ENCODE measurements around the gene NADK.

NADK gene

GRCh38 chr1:1785666-1786065 lies 7.4 kb upstream of the NADK start:
- TF ChIP-seq CTCF (IDR thresholded peaks at IDR 0.05) = no peak

GRCh38 chr1:1784933-1785332 lies 6.7 kb upstream of the NADK start:
- TF ChIP-seq CTCF (IDR thresholded peaks at IDR 0.05) = no peak

GRCh38 chr1:1783320-1783719 lies 5.0 kb upstream of the NADK start:
- TF ChIP-seq CTCF (IDR thresholded peaks at IDR 0.05) = no peak

GRCh38 chr1:1782399-1783221 lies 4.3 kb upstream of the NADK start:
- no peak for TF ChIP-seq CTCF (IDR thresholded peaks at IDR 0.05)

GRCh38 chr1:1781526-1781903 lies 3.2 kb upstream of the NADK start:
- TF ChIP-seq CTCF (IDR thresholded peaks at IDR 0.05) = no peak

GRCh38 chr1:1780598-1781525 lies 2.6 kb upstream of the NADK start:
- no peak for TF ChIP-seq CTCF (IDR thresholded peaks at IDR 0.05)

GRCh38 chr1:1779691-1780597 lies 1.7 kb upstream of the NADK start:
- no peak for TF ChIP-seq CTCF (IDR thresholded peaks at IDR 0.05)
